K562 (cell line): ENCODE measurements around the gene FKBP2. TPM values are rescaled to one million over a fixed set of nuclear protein-coding genes. Genes with fewer than 3 reads are reported as not detected.
A peak's percentile ranks its signal among the peaks of the same experiment; 100 is the strongest.

ENCODE experiments used
- CBFA2T3 ChIP-seq: fragments of 450-650 bp; IDR thresholded peaks from 2 replicates; pipeline ENCODE4 v1.6.1; 2017
- CEBPG ChIP-seq, 3 experiments: fragments of 200-800 bp in 1 of 3; sonication (Bioruptor generic) in 1 of 3; sonication (generic) in 1 of 3; formaldehyde crosslinking in 1 of 3; IDR thresholded peaks in 2 of 3; conservative IDR thresholded peaks in 1 of 3; 2 replicates each; pipeline versions ENCODE4 v1.6.1 to v1.8.0; 2016 to 2022; ENCODE audit warnings: missing compliant biosample characterization in 2 of 3, missing genetic modification characterization in 2 of 3, mild to moderate bottlenecking in 1 of 3, missing genetic modification reagents in 1 of 3
- DPF2 ChIP-seq: fragments of 450-650 bp; IDR thresholded peaks from 2 replicates; pipeline ENCODE4 v1.6.1; 2016
- ELF4 ChIP-seq: fragments of 450-650 bp; formaldehyde crosslinking; IDR thresholded peaks from 2 replicates; pipeline ENCODE4 v1.4.0; 2022; ENCODE audit warnings: missing genetic modification characterization
- ETV5 ChIP-seq: sonication (generic); formaldehyde crosslinking; IDR thresholded peaks from 2 replicates; pipeline ENCODE4 v1.4.0; 2020; ENCODE audit warnings: low read depth, mild to moderate bottlenecking, missing genetic modification reagents
- HDAC1 ChIP-seq, 2 experiments: fragments of 450-650 bp; IDR thresholded peaks; 2 replicates each; pipeline ENCODE4 v1.6.1; 2016 to 2017; ENCODE audit warnings: inconsistent platforms in 1 of 2, mild to moderate bottlenecking in 1 of 2, moderate library complexity in 1 of 2
- NFIX ChIP-seq: fragments of 250-450 bp; sonication (Bioruptor Pico); IDR thresholded peaks from 2 replicates; pipeline ENCODE4 v1.4.0; 2020; ENCODE audit warnings: low read depth, mild to moderate bottlenecking, moderate library complexity
- NR3C1 ChIP-seq: sonication (generic); formaldehyde crosslinking; IDR thresholded peaks from 2 replicates; pipeline ENCODE4 v1.8.1; 2022; ENCODE audit warnings: missing genetic modification reagents
- NR4A1 ChIP-seq, 2 experiments: fragments of 250-450 bp in 1 of 2; fragments of 450-650 bp in 1 of 2; sonication (Bioruptor Pico) in 1 of 2; IDR thresholded peaks; 2 replicates each; pipeline versions ENCODE4 v1.4.0 to v1.6.1; 2016 to 2020; ENCODE audit warnings: mild to moderate bottlenecking in 2 of 2, missing compliant biosample characterization in 1 of 2, missing genetic modification characterization in 1 of 2, moderate library complexity in 1 of 2
- POLR2AphosphoS5 ChIP-seq: IDR thresholded peaks from 2 replicates; pipeline ENCODE4 v1.6.1; 2011; ENCODE audit warnings: mild to moderate bottlenecking, low read depth, low read length, moderate library complexity; ENCODE audit not compliant: control insufficient read depth, insufficient read depth
- POLR3A ChIP-seq: IDR thresholded peaks from 2 replicates; pipeline ENCODE4 v1.6.1; 2011; ENCODE audit warnings: borderline replicate concordance, mild to moderate bottlenecking, moderate library complexity; ENCODE audit not compliant: insufficient read length, insufficient read depth; ENCODE audit errors: extremely low read depth
- POLR3G ChIP-seq: IDR thresholded peaks from 2 replicates; pipeline ENCODE4 v1.6.1; 2011; ENCODE audit not compliant: insufficient read length, insufficient replicate concordance; ENCODE audit errors: extremely low read depth
- PREB ChIP-seq: sonication (generic); formaldehyde crosslinking; IDR thresholded peaks from 2 replicates; pipeline ENCODE4 v1.8.1; 2023; ENCODE audit warnings: mild to moderate bottlenecking, missing genetic modification reagents
- SAP30 ChIP-seq: fragments of 200-600 bp; sonication (generic); IDR thresholded peaks from 2 replicates; pipeline ENCODE4 v1.6.1; 2012; ENCODE audit warnings: borderline replicate concordance, low read depth, mild to moderate bottlenecking, moderate library complexity, low read length, control low read depth, inconsistent platforms; ENCODE audit not compliant: insufficient read depth, poor library complexity, severe bottlenecking
- YY1 ChIP-seq, 3 experiments: IDR thresholded peaks; 2 replicates each; pipeline ENCODE4 v1.6.1; 2011; ENCODE audit warnings: low read length in 2 of 3, mild to moderate bottlenecking in 2 of 3, moderate library complexity in 2 of 3, borderline replicate concordance in 1 of 3, control low read depth in 1 of 3, low read depth in 1 of 3; ENCODE audit not compliant: insufficient read depth in 3 of 3, insufficient replicate concordance in 2 of 3, control insufficient read depth in 1 of 3, insufficient read length in 1 of 3; ENCODE audit errors: extremely low read depth in 1 of 3
- ZBED1 ChIP-seq: IDR thresholded peaks from 2 replicates; pipeline ENCODE4 v1.6.1; 2014
- ZBTB43 ChIP-seq: sonication (generic); formaldehyde crosslinking; IDR thresholded peaks from 2 replicates; pipeline ENCODE4 v1.8.0; 2023; ENCODE audit warnings: mild to moderate bottlenecking, missing genetic modification reagents
- ZFP1 ChIP-seq: fragments of 450-650 bp; formaldehyde crosslinking; IDR thresholded peaks from 2 replicates; pipeline ENCODE4 v1.4.0; 2020; ENCODE audit warnings: mild to moderate bottlenecking, mixed read lengths
- ZNF280A ChIP-seq: fragments of 450-650 bp; IDR thresholded peaks from 2 replicates; pipeline ENCODE4 v1.6.1; 2018; ENCODE audit warnings: mild to moderate bottlenecking, low read depth; ENCODE audit not compliant: partially characterized antibody
- ZNF398 ChIP-seq: fragments of 250-450 bp; sonication (Bioruptor Pico); IDR thresholded peaks from 2 replicates; pipeline ENCODE4 v1.8.0; 2021; ENCODE audit warnings: moderate library complexity, mild to moderate bottlenecking, inconsistent platforms
- polyA plus RNA-seq, 8 experiments: library from polyadenylated mRNA; depleted of rRNA in 4 of 8; stranded (reverse) in 5 of 8; unstranded in 3 of 8; fragments of >200 nt; fragmentation: Nextera tagmentation in 2 of 8; fragmentation: Illumina TruSeq in 1 of 8; extraction: Ambion mirVana in 2 of 8; extraction: Trizol in 1 of 8; gene quantifications; 2 replicates each; pipeline versions ENCODE4 v1.2.1 to v1.2.3, GENCODE V29; 2011 to 2014; ENCODE audit warnings: inconsistent platforms in 1 of 8, missing spikeins in 1 of 8
- total RNA-seq, 7 experiments: library from RNA; depleted of rRNA in 6 of 7; stranded (reverse); fragments of >200 nt in 6 of 7; fragmentation: Illumina TruSeq in 2 of 7; extraction: Trizol in 2 of 7; gene quantifications; 2 replicates each; pipeline versions ENCODE4 v1.2.1 to v1.2.3, GENCODE V29; 2011 to 2021; ENCODE audit warnings: low replicate concordance in 1 of 7

Gene FKBP2
- total and polyA plus RNA-seq, 9 of the 15 experiments (the other 6 are each of a cell fraction or from before 2014, with no cell fraction given) = 3.5 to 151 (median 58.1) TPM

GRCh38 chr11:64269540-64270220, 28.8 kb downstream of the FKBP2 start (continued):
- TF ChIP-seq ZBED1 (no peak; the same call in 1 of the 2 replicates), POLR2AphosphoS5 (peak; percentile 65), ZNF398 (CRISPR knock-in tag) (no peak), ZFP1 (peak; percentile 29; the same call in 1 of the 2 replicates), POLR3A (no peak), HDAC1 (IDR thresholded peaks at IDR 0.05) (no peak), DPF2 (no peak), ELF4 (CRISPR knock-in tag) (peak; percentile 93), ZBTB43 (CRISPR knock-in tag) (no peak), POLR3G (no peak), CBFA2T3 (no peak), YY1 (IDR thresholded peaks at IDR 0.05; ENCODE audit: borderline replicate concordance in 1 of 3, control insufficient read depth in 1 of 3, extremely low read depth in 1 of 3, insufficient read depth in 3 of 3, insufficient read length in 1 of 3, insufficient replicate concordance in 2 of 3, low read depth in 1 of 3, low read length in 2 of 3) (peak; percentile 99 to 100 (median 99)), SAP30 (no peak), ETV5 (CRISPR knock-in tag) (peak; percentile 93), ZNF280A (no peak), CEBPG (CRISPR knock-in tag; IDR thresholded peaks at IDR 0.05) (peak; percentile 93), CEBPG (tag; conservative IDR thresholded peaks at IDR 0.05 in 1 of 2, IDR thresholded peaks at IDR 0.05 in 1 of 2) (peak; percentile 96 to 97), NR3C1 (CRISPR knock-in tag) (no peak), PREB (CRISPR knock-in tag) (peak; percentile 88), NFIX (no peak), NR4A1 (CRISPR knock-in tag; IDR thresholded peaks at IDR 0.05) (no peak), NR4A1 (tag; IDR thresholded peaks at IDR 0.05) (no peak)
